Renal cortical epithelial cell (primary cell): Measurements from ENCODE around the gene ASS1. TPM values are rescaled to one million over a fixed set of nuclear protein-coding genes. Genes with fewer than 3 reads are reported as not detected.

ENCODE experiments used
- DNase-seq: peaks from one replicate; pipeline ENCODE4 v3.0.0-alpha.2; 2011; ENCODE audit warnings: low read depth
- total RNA-seq: library from RNA; depleted of rRNA; stranded (reverse); fragments of >200 nt; gene quantifications from 2 replicates; pipeline ENCODE4 v1.2.3, GENCODE V29; 2014

The ASS1 gene
- total RNA-seq, 1 donor from 2014 or later = 82.5 TPM

DNA sequence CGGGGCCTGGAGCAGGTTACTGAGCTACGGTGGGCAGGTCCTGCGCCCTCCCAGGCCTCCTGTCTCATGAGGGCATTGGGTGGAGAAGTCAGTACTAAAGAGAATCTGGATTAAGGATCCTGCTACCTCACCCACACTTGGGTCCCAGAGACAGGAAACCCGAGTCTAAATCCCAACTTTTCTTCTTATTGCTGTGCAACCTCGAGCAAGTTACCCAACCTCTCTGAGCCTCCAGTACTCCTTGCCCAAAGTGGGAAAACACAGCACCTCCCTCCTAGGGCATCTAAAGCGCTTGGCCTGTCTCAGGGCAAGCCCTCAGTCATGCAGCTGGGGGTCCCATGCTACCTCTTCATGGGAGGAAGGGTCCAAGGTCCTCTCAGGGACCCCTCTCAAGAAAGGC is 28.2 kb downstream of the ASS1 start:
- DNase-seq = no peak

DNA sequence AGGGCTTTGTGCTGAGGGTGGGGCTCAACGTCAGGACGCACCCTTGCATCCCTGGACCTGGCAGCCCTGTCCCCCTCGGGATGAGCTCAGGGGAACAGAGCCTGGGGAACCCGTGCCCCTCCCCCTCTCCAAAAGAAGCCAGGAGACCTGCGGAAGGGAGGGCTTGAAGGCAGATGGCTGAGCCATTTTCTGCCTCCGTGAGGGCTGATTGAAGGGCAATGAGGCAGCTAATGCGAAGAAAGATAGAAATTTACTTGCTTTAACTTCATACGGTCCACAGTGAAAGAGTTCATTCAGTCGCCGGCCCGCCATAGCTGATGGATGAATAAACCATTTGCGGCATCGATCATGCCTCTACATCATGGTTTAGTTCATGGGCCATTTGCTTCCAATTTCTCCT is 28.8 kb downstream of the ASS1 start:
- no peak for DNase-seq

DNA sequence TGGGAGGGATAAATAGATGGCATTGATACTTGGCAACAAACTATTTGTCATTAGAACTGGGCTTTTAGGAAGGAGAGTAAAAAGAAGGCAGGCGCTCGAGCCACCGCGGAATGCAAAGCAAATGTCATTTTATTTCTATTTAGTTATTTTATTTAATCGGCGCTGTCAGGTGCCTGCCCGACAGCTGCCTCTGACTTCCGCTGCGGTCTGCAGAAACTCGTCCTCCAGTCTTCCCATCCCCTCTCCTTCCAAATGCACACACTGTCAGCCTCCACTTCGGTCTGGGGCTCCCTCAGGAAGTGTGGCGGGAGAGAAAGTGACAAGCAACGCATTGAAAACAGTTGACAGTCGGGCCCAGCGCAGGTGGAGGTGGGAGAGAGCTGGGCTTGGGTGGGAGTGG is 29.3 kb downstream of the ASS1 start:
- DNase-seq = no peak

DNA sequence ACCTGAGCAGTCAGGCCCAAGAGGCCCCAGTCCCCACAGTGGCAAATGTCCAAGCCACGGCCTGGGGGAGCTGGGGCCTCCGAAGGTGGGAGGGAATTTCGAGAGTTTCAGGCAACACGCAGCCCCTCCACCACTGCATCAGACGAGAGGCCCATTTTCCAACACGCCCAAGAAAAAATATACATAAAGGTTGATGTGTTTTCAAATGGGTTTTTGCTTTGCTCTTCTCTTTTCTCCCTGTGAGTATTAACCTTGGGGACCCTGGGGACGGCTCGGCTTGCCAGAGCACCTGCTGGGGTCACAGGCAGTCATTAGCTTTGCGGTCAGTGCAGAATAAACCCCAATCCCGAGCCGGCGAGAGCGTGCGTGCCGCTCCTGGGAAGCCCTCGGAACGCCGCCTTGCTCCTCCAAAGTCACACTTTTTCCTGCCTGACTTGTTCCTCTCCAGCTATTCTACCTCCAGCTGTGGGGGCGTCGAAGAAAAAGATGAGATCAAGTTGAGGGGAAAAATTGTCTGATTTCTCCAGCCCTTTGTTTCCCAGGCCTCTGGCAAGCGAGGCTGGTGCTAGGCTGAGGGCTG is 31.5 kb downstream of the ASS1 start:
- no peak for DNase-seq

DNA sequence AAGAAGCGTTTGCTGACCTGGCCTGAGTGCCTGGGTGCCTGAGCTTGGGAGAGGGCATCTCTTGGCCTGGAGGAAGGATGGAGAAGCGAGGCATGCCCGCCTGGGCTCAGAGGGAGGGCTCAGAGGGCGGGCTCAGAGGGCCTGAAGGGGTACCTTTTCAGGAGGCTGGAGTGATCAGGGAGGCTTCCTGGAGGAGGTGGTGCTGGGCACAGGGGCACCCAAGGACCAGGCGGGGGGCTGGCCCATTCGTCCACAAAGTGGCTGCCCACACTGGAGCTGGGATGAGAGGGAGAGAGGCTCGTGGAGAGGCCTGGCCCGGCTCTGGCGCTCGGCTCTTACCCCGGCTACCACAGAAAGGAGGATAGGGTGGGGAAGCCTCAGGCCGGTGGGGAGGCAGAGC is 32.8 kb downstream of the ASS1 start:
- no peak for DNase-seq

DNA sequence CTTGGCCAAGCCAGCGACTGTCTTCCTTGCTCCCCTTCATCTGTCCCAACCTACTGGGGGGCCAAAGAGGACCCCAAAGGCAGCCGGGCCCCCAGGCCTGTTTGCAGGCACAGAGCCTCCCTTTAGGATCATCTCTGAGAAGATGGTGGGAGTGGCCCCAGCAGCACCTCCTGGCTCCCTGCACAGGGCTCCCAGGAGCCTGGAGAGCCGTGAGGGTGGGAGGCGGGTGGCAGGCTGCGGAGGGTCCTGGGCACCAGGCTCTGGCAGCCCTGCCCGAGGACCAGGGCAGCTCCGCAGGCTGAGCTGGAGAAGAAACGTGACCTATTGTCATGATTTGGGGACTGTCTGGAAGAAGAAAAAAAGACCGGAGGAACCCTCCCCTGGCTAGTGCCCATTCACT is 33.4 kb downstream of the ASS1 start:
- no peak for DNase-seq

DNA sequence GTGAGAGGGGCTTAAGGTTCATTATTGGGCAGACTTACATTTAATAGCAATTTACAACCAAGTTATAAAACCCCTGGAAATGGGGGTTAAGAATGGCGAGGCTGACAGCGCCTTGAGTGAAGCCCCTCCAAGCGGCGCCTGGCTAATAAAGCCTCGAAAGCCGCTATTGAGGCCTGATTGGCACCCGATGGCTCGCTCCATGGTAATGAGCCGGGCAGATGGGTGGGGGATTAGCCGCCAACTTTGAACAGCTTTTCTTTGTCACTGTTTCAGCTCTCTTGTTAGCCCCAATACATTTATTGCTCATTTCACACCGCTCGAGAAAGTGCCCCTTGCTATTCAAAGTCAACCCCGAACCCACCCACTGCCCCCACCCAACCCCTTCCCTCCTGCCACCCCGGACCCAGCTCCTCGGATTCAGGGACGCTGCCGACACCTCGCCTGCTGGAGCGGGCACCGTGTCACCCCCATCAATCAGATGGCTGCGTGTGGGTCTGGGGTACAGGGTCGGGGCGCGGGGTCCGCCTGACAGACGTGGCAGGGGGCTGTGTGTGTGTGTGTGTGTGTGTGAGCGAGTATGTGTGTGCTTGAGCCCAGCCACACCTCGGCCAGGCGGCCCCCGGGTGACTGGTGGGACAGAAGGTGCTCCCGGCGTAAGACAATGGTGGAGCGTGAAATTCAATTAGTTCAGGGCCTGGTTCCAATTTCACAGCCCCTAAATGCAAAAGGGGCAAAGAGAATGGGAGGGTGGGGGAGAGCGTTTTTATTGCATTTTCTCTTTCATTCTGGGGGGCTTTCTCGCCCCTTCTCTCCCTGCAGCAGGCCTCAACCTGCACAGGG is 34.2 kb downstream of the ASS1 start:
- DNase-seq = no peak

DNA sequence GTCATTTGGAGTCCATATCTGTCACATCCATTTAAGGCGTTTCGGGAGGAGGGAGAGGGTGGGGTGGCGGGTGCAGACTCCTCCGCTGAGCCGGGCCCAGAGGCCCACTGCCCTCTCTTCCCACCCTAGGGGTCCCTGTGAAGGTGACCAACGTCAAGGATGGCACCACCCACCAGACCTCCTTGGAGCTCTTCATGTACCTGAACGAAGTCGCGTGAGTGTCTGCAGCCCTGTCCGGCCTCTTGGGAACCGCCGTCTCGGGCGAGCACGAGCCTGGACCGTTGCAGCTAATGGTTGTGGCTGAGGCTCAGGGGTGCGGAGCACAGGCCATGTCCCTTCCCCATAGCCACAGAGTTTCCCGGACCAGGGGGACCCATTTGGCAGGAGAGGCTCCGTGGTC is 34.8 kb downstream of the ASS1 start:
- DNase-seq = no peak

DNA sequence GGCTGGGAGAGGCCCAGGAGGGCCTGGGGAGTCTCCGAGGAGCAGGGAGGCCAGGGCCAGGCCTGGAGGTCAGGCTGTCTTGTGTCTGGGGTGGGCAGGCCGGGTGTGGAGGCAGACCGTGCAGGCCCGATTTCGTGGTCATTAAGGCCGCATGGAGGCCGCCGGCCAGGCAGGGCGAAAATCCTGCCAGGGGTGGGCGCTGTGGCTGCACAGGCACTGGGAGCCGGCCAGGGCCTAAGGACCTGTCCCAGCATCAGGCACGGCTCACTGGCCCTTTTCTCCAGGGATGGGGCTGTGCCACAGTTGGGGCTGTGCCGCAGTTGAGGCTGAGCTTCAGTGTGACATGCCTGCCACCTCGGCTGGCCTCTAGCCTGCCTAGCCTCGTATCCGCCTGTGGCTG is 35.9 kb downstream of the ASS1 start:
- no peak for DNase-seq

DNA sequence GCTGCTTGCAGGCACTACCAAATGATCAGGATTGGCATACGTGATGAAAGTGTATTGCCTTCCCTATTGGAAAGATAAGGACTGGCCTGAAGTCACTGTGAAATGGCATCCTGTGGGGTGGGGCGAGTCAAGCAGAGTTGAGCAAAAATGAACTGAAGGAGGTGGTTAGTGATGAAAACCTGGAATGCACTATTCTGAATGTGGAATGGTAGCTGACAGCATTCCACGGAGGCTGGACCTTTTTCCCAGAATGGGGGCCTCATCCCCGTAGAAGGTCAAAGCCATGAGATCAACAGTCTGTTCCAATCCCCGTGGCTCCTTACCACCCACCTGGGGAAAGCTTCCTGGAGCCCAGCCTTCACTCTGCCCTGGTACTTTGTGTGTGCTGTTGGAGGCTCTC is 37.7 kb downstream of the ASS1 start:
- no peak for DNase-seq

DNA sequence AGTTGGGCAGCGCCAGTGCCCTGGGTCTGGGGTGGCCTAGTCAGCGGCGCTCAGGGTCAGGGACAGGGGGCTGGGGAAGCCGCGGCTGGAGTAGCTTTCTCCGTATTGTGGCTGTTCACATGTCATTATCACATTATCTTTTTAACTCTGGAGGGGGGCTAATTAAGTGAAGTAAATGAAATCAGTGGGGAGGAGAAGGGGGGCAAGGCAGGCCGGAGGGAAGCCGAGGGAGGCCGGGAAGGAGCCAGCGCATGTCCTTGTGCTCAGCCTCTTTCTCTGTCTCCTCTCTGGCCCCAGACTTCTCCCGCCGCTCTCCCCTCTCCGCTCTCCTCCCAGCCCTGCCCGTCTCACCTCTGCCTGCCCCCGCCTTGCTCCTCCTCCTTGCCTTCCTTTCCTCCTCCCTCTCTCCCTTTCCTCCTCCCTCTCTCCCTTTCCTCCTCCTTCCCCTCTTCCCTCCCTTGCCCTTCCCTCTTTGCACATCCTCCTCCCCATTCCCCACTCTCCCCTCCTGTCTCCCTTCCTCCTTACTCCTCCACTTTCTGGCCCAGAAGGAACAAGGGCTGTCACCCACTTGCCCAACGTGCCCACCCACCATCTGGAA is 38.7 kb downstream of the ASS1 start:
- no peak for DNase-seq

DNA sequence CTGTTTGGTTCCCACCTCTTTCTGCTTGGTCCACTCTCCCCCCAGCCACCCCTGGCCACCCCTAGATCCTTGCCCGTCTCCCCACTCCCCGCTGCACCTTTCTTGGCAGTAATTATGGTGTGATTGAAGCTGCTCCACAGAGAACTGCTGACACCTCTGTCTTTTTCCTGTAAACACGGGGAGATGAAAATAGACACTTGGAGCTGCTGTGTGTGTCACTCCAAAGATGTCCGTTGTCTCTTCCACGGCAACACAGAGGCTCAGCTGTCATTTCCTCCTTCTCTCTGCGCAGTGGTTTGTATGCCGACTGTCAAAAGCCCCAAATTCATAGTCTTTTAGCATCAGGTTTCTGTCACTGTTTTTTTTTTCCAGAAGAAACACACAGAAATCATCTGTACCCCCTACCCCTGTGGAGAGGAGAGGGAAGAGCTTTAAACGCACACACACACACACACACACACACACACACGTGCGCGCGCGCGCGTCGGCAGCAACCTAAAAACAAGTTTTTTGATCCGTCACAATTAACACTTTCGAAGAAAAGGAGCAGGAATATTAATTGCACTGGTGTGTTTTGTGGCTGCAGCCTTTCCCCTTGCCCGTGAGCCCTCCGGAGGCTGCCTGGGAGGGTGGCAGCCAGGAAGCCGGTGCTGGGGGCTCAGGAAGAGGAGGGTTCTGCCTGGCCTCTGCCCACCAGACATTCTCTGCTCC is 39.8 kb downstream of the ASS1 start:
- no peak for DNase-seq

DNA sequence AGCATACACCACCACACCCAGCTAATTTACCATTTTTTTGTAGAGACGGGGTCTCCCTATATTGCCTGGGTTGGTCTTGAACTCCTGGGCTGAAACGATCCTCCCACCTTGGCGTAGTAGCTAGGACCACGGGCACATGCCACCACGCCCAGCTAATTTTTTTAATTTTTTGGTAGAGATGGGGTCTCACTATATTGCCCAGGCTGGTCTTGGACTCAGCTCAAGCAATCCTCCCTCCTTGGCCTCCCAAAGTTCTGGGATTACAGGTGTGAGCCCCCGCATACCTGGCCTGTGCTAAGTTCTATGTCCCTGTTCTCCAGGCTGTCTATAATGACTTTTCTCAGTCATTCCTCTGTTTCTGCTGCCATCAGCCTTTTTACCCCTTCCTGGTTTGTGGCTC is 41.3 kb downstream of the ASS1 start:
- no peak for DNase-seq

DNA sequence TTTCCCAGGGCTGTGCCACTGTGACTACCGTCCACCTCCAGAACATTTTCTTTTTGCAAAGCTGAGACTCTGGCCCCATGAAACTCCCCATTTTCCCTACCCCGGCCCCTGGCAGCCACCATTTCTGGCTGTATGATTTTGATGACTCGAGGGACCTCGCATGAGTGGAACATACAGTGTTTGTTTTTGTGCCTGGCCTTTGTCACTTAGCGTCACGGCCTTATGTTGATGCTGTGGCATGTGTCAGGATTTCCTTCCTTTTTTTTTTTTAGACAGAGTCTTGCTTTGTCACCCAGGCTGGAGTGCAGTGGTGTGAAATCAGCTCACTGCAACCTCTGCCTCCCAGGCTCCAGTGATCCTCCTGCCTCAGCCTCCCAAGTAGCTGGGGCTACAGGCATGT is 42.7 kb downstream of the ASS1 start:
- DNase-seq = no peak

DNA sequence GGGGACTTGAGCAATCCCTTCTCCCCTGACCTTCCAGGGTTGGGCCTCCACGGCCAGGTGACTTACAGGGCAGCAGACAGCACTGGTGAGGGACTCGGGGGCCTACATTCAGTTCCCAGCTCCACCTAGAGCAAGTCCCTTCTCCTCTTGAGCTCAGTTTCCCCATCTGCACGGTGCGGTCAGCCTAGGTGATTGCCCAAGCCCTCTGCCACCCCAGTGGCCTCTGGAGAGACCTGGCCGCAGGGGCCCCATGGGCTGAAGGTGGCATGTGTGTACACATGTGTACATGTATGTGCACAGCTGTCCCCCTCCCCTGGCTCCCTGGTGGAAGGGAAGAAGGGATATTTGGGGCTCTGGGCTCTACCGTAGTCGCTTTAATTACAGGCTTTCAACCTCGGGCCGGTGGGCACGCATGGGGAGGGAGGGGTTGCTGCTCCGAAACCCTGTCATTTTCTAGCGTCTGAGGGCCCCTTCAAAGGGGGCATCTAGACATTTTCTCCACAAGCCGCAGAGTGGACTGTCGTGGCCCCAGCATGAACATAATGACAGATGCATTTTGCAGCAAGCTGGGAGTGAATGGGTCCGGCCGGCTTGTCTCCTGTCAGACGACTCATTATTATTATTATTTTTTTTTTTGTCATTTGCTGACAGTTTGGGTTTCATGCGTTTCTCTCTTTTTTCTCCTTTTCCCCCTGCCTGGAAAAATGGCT is 44.0 kb downstream of the ASS1 start:
- DNase-seq = no peak

DNA sequence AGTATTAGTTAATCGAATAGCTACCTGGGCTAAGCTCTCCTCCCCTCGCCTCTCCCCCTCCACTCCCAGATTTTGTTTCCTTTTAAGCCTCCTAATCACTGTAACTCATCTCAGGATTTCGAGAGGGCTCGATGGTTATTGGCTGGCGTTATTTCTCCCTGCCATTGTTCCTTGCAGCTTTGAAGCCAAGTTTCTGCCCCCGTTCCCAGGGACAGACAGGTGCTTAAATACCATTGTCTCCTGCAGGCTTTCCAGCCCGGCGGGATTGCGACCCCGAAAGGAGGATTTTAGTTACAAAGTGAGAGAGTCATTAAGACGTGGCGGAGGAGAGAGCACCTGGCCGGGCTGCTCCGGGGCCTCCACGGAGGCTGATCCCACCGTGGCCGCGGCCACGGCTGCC is 46.2 kb downstream of the ASS1 start:
- DNase-seq = no peak

DNA sequence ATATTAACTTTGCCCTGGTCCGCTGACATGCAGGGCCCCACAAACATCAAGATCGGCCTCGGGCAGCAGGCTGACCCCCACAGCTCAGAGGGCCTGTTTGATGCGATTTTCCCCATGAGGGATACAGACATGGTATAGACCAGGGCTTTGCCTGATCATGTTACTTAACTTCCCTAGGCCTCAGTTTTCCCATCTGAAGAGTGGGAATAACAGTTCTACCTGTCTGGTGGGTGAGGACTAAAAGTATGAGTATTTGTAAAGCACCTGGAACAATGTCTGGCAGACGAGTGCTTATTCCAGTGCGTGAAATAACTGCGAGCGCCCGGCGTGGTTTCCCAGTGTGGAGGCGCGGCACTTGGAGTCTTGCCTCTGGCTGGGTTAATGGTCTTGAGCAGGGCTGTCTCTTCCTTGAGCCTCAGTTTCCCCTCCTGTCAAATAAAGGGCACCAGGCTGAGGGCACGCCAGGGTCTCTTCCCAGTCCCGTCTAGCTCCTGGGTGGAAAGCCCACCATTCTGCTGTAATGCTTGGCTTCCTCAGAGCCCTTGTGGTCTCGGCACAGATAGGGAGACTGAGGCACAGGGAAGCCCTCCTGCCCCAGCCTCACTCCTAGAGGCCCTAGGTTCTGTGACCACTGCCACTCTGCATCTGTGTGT is 47.2 kb downstream of the ASS1 start:
- no peak for DNase-seq

DNA sequence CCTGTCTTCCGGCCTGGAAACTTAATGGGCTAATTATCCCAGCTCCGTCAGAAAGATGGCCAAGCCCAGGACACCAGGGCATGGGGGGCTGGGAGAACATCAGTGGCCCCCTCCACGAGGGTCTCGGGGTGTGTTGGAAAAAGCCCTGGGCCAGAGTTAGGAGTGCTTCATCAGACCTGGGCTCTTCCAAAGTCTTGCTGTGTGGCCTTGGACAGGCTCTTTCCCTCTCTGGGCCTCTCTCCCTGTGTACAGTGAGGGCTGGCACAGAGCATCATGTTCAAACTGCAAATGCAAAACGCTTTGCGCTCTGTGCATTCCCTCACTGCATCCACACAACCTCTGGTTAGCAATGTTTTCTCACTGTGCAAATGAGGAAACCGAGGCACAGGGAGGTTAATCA is 48.3 kb downstream of the ASS1 start:
- no peak for DNase-seq

DNA sequence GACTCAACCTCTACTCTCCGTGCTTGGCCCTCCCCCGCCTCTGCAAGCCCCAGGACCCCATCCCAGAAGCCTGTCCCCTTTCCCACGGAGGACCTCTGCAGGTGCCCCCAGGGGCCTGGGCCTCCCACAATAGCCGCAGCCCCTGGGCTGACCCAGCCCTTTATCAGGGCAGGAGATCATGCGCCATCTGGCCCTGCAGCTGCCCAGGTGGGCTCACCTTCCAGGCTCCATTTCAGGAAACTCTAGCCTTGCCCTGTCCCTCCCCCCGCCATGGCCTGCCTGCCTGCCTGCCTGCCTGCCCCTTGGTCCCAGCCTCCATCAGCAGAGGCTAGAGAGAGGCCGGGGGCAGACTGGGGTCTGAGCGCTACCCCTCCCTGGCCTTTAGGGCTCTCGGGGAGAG is 48.7 kb downstream of the ASS1 start:
- no peak for DNase-seq

DNA sequence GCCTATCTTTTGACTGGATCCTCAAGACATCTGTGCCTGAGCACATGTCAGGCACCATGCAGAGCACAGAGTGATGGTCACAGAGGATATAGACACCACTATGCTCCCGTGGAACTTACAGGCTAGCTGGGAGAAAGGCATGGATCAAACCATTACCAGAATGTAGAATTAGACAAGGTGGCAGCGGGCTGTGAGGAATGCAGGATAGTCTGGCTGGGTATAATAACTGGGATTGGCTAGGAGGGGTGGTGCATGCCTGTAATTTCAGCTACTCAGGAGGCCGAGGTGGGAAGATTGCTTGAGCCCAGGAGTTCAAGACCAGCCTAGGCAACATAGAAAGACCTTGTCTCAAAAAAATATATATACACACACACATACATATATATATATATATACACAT is 50.3 kb downstream of the ASS1 start:
- DNase-seq = no peak

DNA sequence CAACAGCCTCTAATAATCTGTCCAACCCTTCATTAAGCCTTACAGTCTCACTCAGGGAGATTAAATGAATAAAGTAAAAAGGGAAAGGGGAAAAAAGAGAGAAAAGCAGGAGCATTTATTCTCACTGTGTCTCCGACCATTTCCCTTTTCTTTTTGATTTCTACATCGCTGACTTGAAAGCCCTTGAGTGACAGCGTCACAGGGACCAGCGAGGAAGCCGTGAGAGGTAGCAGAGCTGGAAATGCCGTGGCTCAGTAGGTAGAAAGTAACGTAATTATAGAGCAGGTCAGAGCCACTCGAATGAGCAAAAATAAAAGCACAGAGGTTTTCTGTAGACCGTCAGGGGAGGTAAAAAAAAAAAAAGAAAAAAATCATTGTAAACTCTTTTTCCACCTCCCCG is 52.4 kb downstream of the ASS1 start:
- no peak for DNase-seq
